Upper lobe of right lung (tissue), 1 donor: ENCODE data around the gene AMPH. TPM values are rescaled to one million over a fixed set of nuclear protein-coding genes. Genes with fewer than 3 reads are reported as not detected.

Experiments
- ATAC-seq: fragments of 200-7000 bp; cut with Tn5 transposase; one replicate; pipeline ENCODE4 v1.9.1; 2020; ENCODE audit warnings: mild to moderate bottlenecking, moderate library complexity
- DNase-seq: peaks from one replicate; pipeline ENCODE4 v3.0.0-alpha.2; 2020
- H3K27ac ChIP-seq: fragments of 200-600 bp; one replicate; pipeline ENCODE4 v1.8.0; 2022
- H3K27me3 ChIP-seq: fragments of 200-600 bp; one replicate; pipeline ENCODE4 v1.8.0; 2022; ENCODE audit warnings: mild to moderate bottlenecking
- H3K36me3 ChIP-seq: fragments of 200-600 bp; one replicate; pipeline ENCODE4 v1.8.0; 2022
- H3K4me1 ChIP-seq: fragments of 200-600 bp; one replicate; pipeline ENCODE4 v1.8.0; 2022
- H3K4me3 ChIP-seq: fragments of 200-600 bp; one replicate; pipeline ENCODE4 v1.8.0; 2022; ENCODE audit warnings: mild to moderate bottlenecking
- H3K9me3 ChIP-seq: fragments of 200-600 bp; one replicate; pipeline ENCODE4 v1.8.0; 2022
- intact Hi-C: fragments of 100-400 bp; cut with DNase I; formaldehyde crosslinking; loops from one replicate; pipeline ENCODE4 v1.11.0; 2022
- total RNA-seq: library from RNA; stranded (reverse); fragmentation: NEBNext Ultra II Directional; extraction: Animal tissue kit (Norgen Biotek cat#: 25700); gene quantifications from one replicate; pipeline ENCODE4 v1.2.1, GENCODE V29; 2021
- TF ChIP-seq, protein P1 (sequence below): fragments of 200-600 bp; IDR thresholded peaks from one replicate; pipeline ENCODE4 v1.8.0; 2022; ENCODE audit warnings: antibody characterized with exemption
- donor health status: DM: no; HTN: yes; CAD: no; lungs with severe emphysema.

Gene AMPH
- total RNA-seq, 1 donor from 2014 or later: 0.58 TPM

DNA sequence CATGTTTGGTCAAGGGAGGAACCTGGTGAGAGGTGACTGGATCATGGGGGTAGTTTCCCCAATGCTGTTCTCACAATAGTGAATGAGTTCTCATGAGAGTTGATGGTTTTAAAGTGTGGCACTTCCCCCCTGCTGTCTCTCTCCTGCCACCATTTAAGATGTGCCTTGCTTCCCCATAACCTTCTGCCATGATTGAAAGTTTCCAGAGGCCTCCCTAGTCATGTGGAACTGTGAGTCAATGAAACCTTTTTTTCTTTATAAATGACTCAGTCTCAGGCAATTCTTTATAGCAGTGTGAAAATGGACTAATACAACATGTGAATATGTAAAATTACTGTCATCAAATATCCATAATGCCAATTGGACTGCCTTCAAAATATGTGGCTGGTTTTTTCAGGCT lies 192.2 kb downstream of the AMPH start:
- Histone ChIP-seq H3K27ac (no peak overlapping the region), H3K4me3 (no peak overlapping the region), H3K36me3 (no peaks in the 10 kb centered on the region), H3K27me3 (no peaks in the 10 kb centered on the region), H3K9me3 (no peaks in the 10 kb centered on the region), H3K4me1 (no peaks in the 10 kb centered on the region)
- intact Hi-C loops: no loop called here
- DNase-seq (no peak), ATAC-seq (no peak)
- TF ChIP-seq, protein P1, sequence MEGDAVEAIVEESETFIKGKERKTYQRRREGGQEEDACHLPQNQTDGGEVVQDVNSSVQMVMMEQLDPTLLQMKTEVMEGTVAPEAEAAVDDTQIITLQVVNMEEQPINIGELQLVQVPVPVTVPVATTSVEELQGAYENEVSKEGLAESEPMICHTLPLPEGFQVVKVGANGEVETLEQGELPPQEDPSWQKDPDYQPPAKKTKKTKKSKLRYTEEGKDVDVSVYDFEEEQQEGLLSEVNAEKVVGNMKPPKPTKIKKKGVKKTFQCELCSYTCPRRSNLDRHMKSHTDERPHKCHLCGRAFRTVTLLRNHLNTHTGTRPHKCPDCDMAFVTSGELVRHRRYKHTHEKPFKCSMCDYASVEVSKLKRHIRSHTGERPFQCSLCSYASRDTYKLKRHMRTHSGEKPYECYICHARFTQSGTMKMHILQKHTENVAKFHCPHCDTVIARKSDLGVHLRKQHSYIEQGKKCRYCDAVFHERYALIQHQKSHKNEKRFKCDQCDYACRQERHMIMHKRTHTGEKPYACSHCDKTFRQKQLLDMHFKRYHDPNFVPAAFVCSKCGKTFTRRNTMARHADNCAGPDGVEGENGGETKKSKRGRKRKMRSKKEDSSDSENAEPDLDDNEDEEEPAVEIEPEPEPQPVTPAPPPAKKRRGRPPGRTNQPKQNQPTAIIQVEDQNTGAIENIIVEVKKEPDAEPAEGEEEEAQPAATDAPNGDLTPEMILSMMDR: no peak

DNA sequence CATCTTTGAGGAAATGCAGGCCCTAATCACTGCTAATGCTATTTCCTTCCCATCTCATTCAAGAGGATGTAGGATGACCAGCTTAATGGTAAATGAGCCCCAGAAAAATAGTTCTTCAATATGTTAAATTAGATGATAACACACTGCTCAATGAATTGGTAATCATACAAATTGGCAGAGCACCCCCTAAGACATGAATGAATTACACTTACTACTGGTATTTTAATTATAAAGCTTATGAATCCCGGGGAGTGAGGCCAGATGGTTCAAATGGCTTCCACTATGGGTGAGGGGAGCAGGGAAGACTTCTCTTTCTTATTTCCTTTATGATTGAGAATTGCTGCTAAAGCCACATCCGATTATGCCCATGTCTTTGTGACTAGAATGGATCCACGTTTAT lies 198.5 kb downstream of the AMPH start:
- Histone ChIP-seq H3K27ac (no peak overlapping the region), H3K36me3 (no peaks in the 10 kb centered on the region), H3K4me3 (no peak overlapping the region), H3K4me1 (no peaks in the 10 kb centered on the region), H3K27me3 (no peaks in the 10 kb centered on the region), H3K9me3 (no peaks in the 10 kb centered on the region)
- DNase-seq (no peak), ATAC-seq (no peak)
- intact Hi-C loops: no loop called here
- TF ChIP-seq, protein P1: no peak

DNA sequence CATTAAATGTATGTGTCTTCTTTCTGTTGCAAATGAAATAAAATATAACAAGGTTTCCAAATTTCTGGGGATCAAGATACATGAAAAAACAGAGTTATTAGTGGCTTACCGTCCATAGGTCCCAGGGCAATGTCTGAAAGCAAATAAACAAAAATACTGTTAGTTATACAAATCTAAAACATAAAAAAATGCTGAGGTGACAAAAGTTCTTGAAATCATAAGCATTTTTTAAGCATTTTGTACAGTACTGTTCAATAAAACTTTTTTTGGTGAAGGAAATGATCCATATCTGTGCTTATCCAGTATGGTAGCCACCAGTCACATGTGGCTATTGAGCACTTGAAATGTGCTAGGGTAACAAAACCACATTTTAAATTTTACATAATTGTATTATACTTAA lies 199.1 kb downstream of the AMPH start:
- Histone ChIP-seq H3K36me3 (no peaks in the 10 kb centered on the region), H3K4me1 (no peaks in the 10 kb centered on the region), H3K27ac (no peak overlapping the region), H3K27me3 (no peaks in the 10 kb centered on the region), H3K4me3 (no peak overlapping the region), H3K9me3 (no peaks in the 10 kb centered on the region)
- ATAC-seq (no peak), DNase-seq (no peak)
- TF ChIP-seq, protein P1: no peak
- intact Hi-C loops: no loop called here

DNA sequence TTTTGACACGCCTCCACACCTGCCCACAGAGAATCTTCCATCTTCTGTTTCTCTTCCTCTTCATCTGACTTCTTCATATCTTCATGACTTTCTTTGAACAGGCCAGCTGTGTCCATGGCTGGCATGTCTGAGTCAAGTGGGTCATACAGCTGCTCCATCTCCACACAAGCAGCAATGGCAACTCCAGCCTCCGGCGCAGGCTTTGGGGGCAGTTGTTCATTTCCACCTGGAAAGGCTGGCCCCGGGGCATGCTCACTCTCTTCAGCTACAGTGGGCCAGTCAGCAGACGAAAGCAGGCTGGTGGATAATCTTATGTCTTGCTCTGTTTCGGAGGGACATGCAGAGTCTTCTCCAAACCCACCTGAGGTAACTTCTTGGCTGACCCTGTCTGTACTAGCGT lies 202.1 kb downstream of the AMPH start:
- H3K27me3 ChIP-seq: no peaks in the 10 kb centered on the region
- TF ChIP-seq, protein P1: no peak

DNA sequence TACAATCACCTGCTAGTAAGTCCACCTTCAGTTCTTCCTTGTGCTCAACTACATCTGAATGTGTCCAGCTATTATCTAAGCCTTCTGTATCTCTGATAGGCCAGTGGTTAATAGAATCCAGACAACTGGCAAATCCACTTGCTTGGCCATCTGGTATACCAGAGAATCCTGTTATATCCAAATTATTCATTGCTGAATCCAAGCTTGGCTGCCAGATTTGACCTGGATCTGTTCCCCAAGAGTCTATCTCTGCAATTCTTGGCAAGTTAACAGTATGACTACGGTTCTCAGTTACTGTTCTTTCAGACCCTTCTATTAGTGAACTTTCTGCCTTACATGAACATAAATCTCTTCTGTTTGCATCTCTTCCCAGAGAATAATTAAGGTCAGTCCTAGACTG lies 203.1 kb downstream of the AMPH start:
- no peak overlapping the region for H3K4me3 ChIP-seq
- no peak overlapping the region for H3K27ac ChIP-seq
- intact Hi-C loops: no loop called here
- DNase-seq (no peak), ATAC-seq (no peak)
- H3K4me1 ChIP-seq: no peaks in the 10 kb centered on the region
- TF ChIP-seq, protein P1: no peak
- no peaks in the 10 kb centered on the region for H3K27me3 ChIP-seq
- H3K9me3 ChIP-seq: no peaks in the 10 kb centered on the region
- no peaks in the 10 kb centered on the region for H3K36me3 ChIP-seq

More for the DNA sequence above, 202.1 kb downstream of the AMPH start:
- no peak overlapping the region for H3K4me3 ChIP-seq
- intact Hi-C loops: no loop called here
- no peaks in the 10 kb centered on the region for H3K4me1 ChIP-seq
- ATAC-seq (no peak), DNase-seq (no peak)
- H3K9me3 ChIP-seq: no peaks in the 10 kb centered on the region
- no peak overlapping the region for H3K27ac ChIP-seq
- no peaks in the 10 kb centered on the region for H3K36me3 ChIP-seq

DNA sequence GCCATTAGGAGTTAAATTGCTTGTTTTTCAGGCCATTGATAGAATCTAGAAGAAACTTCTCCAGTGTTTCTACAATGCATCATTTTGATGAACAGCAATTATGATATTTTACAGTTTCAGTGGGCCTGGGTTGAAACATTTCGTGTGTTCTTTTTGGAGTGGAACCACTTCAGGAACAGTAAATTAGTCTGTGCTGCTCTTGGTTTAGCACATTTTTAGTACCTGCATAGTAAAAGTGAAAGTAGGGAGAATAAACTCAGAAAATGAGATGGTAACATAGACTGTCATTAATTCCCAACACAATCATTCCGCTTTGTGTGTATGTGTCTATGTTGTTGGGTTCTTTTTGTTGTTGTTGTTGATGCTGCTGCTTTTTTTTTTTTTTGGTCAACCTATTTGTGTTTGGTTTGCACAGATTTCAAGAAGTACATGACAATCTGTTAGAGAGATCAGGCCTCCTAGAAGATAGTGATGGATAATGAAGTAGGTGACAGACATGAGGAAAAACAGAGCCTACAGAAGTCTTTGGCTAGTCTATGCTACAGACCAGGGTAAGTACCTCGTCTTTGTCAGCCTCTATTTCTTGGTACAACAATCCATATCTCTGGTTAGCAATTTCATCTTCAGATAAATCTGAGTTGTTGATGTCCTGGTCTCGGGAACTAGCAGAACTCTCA lies 203.8 kb downstream of the AMPH start:
- H3K4me3 ChIP-seq: no peak overlapping the region
- H3K36me3 ChIP-seq: no peaks in the 10 kb centered on the region
- DNase-seq: no peak
- ATAC-seq: no peak
- no peaks in the 10 kb centered on the region for H3K9me3 ChIP-seq
- no peak overlapping the region for H3K27ac ChIP-seq
- H3K27me3 ChIP-seq: no peaks in the 10 kb centered on the region
- H3K4me1 ChIP-seq: no peaks in the 10 kb centered on the region
- TF ChIP-seq, protein P1: no peak
- intact Hi-C loops: no loop called here
